Left renal cortex interstitium (tissue), 4 donors: ENCODE results near the gene TAF4. TPM values are rescaled to one million over a fixed set of nuclear protein-coding genes. Genes with fewer than 3 reads are reported as not detected.

ENCODE experiments used
- DNase-seq, 4 donors: peaks; one replicate each; pipeline ENCODE4 v3.0.0-alpha.2; 2013; ENCODE audit warnings: low read depth in 4 of 4, low spot score in 2 of 4, missing footprints in 1 of 4
- polyA plus RNA-seq, 4 donors: library from polyadenylated mRNA; unstranded; fragments of 120-200 nt; gene quantifications; one replicate each; pipeline ENCODE4 v1.2.1, GENCODE V29; 2013; ENCODE audit not compliant: insufficient read length in 4 of 4

TAF4 gene
- polyA plus RNA-seq, 4 donors: 14.1 to 28.7 (median 20.1) TPM

DNA sequence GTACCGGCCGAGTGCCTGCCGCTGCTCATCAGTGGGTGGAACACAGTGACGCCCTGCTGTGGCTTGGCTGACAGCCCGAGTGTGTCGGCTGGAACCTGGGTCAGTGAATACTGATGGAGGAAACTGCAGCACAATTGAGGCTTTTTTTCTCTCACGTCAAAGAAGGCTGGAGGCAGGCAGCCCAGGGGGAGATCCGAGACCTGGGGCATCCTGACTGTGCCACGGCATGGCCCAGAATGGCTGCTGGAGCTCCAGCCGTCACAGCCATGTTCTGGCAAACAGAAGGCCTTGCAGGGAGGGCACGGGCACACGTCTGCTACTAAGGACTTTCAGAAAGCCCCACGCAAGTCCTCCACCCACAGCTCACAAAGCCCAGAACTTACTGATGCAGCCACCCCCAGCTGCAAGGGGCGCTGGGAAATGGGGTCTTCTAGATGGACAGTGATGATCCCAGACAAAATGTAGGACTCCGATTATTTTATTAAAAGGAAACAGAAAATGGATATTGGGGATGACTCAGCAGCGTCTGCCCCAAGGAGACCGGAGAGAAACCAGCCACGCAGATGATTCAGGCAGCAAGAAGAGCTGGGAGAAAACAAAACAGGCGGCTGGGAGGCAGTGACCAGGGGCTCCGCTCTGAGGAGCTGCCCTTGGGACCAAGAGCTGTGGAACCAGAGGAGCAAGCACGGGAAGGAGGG lies 140.0 kb downstream of the TAF4 start:
- DNase-seq: no peak

DNA sequence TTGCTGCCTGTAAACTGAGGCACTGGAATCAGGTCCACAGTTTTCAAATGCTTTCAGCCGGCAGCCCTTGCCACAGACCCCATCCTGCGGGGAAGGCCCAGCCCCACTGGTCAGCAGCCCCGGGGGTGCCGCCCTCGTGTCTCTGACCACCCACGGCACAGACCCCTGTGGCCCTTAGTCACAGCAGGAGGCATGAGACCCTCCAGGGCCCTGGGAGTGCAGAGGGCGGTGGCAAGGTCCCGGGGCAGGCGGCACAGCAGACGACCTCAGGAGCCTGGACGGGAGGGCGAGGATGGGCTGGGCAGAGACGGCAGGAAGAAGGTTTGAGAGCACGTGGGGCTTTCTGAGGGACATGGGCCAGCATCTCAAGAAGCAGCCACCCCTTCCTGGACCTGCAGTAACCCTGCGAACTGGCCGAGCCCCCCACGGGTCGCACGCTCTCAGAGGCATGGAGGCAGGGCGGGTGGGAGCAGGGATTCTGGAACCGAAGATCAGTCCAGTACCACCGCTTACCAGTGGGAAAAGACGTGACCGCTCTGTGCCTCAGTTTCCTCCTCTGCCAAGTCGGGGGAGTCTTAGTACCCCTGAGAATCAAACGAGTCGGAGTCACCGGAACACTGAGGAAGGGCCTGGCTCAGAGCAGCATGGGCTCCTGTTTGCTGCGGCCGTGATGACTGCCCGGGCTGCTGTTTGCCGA lies 140.7 kb downstream of the TAF4 start:
- no peak for DNase-seq

Other genes starting within 250 kb of the TAF4 start
- gene LSM14B, start 56.6 kb upstream of the TAF4 start, polyA plus RNA-seq: 10 to 100 TPM; 50.3 to 65.3 (median 59.7) TPM
- 100 to 1,000 TPM; 182 to 221 (median 190) TPM for gene PSMA7, start 77.5 kb upstream of the TAF4 start, polyA plus RNA-seq
- gene SS18L1, start 77.9 kb upstream of the TAF4 start, polyA plus RNA-seq: 10 to 100 TPM; 15.5 to 27.8 (median 21.2) TPM
- 10 to 100 TPM; 30.6 to 45.6 (median 36.7) TPM for gene MTG2, start 117.1 kb upstream of the TAF4 start, polyA plus RNA-seq
- gene HRH3, start 154.4 kb upstream of the TAF4 start, polyA plus RNA-seq: under 1 TPM in 3 of 4 donors, not detected in 1; 0.08 to 0.21 (median 0.14) TPM
- 10 to 100 TPM; 26.7 to 41.5 (median 34.8) TPM for gene OSBPL2, start 172.6 kb upstream of the TAF4 start, polyA plus RNA-seq
- 10 to 100 TPM; 44.0 to 74.9 (median 62.5) TPM for gene ADRM1, start 237.1 kb upstream of the TAF4 start, polyA plus RNA-seq